HL-60/S4 treated with retinoic acid at 250 ng/mL for 4 days and 3 days (cell line): Measurements from ENCODE around the gene LCK.

Source experiments
- in situ Hi-C: fragments of 300-500 bp; cut with MboI; formaldehyde crosslinking; loops from 2 replicates; pipeline ENCODE4 v1.7.0; 2022; ENCODE audit warnings: low sequenced_read_pairs

LCK gene

DNA sequence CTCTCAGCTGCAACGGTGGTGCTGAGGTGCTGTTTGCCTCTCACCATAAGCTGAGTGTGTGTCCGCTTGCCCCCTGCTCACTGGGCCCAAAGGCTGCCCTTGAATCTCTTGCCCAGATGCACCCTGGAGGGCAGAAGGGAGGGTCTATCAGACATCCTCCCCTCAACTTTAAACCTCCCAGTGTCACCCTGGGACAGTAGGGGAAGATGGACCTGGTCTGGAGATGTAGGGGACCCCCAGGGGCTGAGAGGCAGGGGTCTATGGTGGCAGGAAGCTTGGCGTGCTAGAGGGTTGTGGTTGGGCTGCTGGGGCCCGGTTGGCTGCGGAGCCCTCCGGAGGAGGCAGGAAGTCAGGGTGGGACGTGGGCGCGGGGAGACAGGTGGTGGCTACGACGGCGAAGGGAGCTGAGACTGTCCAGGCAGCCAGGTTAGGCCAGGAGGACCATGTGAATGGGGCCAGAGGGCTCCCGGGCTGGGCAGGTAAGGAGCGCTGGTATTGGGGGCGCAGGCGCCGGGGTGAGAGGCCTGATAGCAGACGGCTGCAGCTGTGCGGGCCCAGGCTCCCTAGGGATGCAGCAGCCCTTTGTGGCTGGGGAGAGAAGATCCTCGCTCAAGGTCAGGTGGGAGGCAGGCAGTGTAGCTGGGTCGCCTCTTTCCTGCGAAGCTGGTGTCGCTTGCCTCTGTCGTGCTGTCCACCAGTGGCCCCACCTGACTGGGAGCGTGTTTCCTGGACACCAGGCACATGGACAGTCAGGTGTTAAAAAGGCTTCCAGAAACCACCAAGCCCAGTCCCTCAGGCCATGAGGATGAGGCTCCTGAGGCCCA is at the start of gene LCK:
LCK (plus strand) TSS at position 373 of the 824 bp plus-strand sequence. CDS start 23,065 bp downstream, outside the sequence.
- in situ Hi-C loops = no loop called here

DNA sequence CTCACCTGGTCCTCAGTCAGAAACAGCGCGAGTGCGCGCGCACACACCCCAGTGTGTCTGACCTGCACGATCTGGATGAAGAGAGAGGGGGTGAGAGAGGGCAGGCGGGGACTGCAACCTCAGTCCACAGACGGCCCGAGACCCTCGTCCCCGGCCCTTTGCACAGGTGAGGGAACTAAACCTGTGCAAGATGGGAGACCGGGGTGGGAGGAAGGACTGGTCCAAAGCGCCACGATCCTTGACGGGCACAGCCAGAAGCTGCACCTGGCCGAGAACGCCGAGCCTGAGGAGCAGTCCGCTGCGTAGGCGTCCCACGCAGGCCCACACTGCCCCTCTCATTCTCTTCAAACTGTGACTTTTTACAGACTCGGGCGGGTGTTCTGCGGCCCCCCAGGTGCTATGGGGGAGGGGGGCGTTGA is 46.1 kb upstream of the LCK start:
- in situ Hi-C loops = no loop called here

DNA sequence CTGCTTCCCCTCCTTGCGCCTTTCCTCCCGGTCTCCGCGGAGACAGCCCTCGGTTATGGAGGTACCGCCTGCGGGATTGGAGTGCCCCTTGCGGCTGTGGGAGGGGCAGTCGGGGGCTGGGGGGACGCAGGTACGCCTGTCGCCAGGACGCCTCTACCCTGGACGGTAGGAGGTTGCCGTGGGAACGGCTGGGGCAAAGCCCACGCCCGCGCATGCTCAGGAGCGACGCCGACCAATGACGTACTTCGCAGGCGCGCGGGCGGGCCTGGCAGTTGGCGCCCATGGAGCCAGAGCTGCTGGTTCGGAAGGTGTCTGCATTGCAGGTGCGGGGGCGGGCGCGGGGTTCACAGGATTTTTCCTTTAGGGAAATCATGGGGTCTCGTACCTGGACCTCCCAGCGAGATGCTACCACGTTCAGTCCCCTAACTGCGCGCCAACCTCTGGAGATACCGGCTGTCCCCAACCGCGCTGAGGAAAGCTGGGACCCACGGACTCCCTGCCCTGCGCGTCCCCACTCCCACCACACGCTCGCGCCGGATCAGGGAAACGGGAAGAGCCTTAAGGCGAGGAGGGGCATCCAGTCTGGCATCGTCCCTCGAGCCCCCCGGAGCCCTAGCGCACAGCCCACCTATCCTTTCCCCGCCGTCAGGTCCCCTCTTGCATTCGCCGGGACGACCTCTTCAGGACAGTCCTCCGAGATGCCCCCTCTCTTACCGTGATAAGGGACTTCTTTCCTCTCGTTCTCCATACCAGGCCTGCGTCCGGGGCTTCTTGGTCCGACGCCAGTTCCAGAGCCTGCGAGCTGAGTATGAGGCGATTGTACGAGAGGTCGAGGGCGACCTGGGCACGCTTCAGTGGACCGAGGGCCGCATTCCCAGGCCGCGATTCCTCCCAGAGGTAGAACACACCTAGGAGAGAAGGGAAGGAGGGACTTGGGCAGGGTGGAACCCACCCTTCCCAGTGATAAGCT is 45.4 kb upstream of the LCK start, which contains the start of gene IQCC:
IQCC (plus strand) TSS at position 271 of the 970 bp plus-strand sequence; CDS start at position 282, 11 bp downstream.
- in situ Hi-C loops = no loop called here

DNA sequence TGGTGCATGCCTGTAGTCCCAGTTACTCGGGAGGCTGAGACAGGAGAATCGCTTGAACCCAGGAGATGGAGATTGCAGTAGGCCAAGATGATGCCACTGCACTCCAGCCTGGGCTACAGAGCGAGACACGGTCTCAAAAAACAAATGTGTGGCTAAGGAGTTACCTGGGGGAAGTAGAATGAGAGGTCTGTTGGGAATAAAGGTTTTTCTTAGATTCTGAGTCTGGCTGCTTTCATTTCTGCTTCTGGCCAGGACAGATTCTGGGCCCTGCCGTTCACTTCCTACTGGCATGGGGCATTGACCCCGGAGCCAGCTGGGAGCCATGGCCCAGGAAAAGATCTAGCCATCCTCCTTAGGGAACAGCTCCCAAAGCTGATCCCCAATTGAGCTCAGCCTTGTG is 42.6 kb upstream of the LCK start:
- in situ Hi-C loops = no loop called here

DNA sequence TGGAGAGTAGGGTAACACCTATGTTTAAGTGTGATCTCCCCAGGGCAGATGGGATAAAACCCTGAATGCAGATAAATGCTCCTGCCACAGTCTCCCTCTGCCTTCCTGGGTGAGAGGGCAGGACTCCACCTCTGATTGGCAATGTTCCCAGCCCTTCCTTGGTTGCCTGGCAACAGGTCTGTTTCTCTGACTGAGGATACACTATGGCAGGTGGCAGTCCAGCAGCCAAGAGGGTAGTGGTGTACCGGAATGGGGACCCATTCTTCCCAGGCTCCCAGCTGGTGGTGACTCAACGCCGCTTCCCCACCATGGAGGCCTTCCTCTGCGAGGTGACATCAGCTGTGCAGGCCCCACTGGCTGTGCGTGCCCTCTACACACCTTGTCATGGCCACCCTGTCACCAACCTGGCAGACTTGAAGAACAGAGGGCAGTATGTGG is 42.2 kb upstream of the LCK start, which contains the start of gene DCDC2B:
DCDC2B (plus strand) TSS at position 199 of the 438 bp plus-strand sequence; CDS start at position 204, 5 bp downstream.
- in situ Hi-C loops = no loop called here

DNA sequence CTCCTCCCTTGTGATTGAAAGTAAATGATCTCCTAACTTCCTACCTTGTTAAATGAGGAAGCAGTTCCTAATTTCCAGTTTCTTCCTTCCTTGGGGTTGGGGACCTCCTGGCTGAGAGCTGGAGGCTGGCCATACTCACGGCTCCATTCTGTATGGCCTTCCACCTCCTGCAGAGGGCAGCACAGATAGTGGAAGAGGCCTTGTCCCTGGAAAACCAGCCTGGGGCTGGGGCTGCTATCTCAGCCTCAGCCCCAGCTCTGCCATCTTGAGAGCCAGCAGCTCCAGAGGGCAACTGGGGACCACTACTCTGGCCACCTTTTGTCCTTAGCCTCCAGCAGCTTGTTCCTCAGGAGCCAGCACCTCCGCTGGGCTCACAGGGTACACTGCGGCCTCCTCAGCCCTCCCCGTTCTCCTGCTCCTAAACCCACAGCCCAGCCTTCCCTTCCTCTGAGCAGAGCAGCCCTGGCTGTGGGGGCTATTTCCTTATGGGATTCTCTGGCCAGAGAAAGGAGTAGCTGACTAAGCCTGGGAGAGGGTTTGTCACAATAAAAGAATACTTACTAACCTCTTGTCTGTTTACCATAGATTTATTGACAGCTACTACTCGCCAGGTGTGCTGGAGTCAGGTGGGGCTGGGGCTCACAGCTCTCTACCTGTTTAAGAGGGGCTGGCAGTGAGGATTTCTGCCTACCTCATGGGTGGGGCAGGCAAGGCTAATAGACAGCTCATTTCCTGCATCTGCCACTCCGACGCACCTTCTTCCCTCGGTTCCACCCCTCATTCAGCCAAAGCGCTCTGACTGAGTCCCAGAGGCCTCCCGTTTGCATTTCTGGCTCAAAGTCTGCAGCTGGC is 35.2 kb upstream of the LCK start:
- in situ Hi-C loops = no loop called here

DNA sequence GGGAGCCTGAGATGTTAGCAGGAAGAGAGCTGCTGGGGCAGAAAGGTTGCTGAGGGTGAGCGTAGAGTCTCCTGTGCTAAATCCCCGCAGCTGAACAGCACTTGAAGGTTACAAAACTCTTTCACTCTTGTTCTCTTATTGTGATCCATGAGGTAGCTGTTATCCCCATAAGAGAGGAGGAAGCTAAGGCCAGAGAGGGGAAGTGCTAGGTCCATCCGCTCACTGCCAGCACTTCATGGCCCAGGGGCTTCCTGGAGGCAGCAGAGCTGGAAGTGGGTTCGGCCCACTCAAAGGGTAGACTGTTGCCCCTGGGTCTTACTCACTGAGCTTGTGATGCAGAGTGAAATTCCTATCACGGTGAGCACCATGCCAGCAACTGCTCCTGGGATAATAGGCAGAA is 34.5 kb upstream of the LCK start:
- in situ Hi-C loops = no loop called here

DNA sequence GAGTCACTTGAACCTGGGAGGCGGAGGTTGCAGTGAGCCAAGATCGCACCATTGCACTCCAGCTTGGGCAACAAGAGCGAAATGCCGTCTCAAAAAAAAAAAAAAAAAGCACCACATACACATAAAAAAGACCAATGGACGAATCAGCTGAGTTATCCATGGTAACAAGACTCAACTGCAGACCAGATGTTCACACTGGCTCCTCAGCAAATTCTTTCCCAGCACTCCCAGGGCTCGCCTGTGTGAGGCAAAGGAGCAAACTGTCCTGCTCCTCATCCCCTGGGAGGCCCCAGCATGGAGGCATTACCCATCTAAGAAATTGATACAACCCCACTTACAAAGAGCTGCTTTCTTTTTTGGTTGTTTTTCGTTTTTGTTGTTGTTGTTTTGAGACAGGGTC is 32.0 kb upstream of the LCK start:
- in situ Hi-C loops = no loop called here

DNA sequence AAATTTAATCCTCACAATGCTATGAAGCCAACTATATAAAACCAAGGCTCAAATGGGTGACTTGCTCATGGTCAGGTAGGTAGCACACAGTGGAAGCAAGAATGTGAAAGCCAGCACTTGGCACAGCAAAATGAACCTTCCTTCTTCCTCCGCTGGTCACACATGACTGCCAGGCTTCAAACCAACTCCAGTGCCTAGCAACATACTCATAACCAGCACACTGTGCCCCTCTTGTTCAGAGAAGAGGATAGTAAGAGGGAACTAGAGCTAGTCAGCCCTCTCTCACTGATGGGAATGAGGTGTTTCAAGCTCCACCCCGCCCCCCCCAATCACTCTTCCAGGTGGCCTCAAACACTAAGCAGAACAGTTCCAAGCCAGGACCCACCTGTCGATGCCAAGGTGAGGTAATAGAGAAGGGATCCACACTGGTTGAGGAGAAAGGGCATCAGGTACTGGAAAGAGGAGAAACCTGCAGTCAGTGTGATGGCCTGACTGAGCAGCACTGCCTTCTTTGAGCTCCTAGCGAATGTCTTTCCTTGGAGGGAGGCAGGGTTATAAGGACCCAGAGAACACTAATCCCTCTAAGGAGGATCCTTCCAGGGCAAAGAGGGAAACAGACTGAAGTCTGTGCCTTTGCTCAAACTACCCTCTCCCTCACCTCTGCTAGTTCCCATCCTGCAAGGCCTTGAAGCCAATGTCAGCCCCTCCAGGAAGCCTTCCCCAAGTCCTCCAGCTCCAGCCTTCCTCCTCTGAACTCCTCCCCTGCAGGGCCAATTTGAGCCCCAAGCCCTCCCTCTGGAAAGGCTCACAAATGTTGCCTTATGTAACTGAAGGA is 30.1 kb upstream of the LCK start:
- in situ Hi-C loops = no loop called here

DNA sequence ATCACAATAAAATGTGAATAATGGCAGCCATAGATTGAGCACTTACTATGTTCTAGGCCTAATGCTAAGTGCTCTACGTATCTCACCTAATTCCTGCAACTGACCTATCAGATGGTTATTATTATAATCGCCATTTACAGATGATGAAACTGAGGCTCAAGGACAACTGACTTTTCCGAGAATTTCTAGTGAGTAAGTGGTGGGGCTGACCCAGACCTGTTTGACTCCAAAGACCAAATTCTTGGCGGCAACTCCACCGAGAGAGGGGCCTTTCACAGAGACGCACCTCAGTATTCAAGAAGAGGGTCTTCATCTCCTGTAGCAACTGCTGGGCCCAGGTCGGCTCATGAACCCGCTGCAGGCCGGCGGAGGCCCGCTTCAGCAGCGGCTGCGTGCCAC is 29.5 kb upstream of the LCK start:
- in situ Hi-C loops = no loop called here

DNA sequence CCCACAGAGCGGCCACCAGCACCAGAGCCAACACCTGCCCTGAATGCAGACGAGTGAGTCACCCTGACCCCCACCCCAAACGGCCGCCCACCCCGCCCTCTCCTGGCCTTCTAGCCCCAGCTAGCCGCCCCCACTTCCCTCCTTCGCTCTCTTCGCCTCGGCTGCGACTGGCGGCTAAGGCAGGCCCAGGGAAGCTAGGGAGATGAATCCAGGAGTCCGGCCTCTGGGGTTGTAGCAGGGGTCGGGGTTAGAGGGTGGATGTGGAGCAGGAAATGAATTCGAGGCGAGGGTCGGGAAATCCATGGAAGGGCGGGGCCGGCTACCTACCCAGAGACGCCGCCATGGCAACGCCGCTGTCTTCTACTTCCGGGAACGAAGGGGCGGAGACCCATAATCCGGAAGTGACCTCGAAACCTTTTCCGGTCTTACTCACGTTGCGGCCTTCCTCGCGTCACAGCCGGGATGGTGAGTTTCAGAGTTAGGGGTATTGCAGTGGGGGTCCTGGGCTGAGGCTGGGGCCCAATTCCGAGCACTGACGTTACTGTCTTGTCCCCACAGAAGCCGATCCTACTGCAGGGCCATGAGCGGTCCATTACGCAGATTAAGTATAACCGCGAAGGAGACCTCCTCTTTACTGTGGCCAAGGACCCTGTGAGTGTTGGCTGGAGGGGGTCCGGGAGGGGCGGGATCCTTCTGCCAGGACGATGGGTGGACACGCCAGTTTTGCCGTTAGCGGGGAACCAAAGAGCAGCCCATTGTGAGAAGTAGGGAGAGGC is 28.9 kb upstream of the LCK start, which contains the start of the genes EIF3I and TMEM234:
EIF3I (plus strand) TSS at position 428 of the 776 bp plus-strand sequence; CDS start at position 463, 35 bp downstream.
TMEM234 (minus strand) TSS at position 374 of the 776 bp plus-strand sequence; CDS start at position 343, 31 bp downstream.
- in situ Hi-C loops = no loop called here

DNA sequence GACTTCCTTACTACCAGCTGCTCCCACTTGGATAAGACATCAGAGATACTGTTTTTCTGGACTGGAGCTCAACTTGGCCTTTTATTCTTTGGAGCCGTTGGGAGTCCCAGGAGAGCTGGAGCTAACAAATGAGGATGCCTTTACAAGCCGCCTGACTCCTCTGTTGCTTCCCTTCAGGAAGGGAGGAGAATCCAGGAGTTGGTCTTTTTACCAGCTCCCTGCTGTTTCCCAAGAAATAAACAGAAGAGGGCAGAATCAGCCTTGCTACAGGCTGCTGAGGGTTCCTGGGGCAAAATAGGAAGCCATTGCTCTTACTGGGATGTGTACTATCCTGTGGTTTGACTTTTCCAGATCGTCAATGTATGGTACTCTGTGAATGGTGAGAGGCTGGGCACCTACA is 27.4 kb upstream of the LCK start:
- in situ Hi-C loops = no loop called here

DNA sequence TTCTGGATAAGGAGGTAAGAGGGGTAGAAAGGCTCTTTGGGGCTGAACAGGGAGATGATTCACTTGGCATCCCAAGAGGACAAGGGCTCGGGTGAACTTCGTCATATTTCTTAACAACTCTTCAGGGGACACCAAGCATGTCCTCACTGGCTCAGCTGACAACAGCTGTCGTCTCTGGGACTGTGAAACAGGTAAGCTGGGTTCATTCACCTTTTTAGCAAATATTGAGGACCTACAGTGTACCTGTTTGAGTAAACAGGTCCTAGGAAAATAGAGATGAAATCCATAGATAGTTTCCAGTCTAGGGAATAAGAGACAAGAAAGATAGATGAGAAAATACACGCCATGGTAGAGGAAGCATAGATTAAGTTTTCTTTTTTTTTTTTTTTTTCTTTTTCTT is 26.8 kb upstream of the LCK start:
- in situ Hi-C loops = no loop called here

DNA sequence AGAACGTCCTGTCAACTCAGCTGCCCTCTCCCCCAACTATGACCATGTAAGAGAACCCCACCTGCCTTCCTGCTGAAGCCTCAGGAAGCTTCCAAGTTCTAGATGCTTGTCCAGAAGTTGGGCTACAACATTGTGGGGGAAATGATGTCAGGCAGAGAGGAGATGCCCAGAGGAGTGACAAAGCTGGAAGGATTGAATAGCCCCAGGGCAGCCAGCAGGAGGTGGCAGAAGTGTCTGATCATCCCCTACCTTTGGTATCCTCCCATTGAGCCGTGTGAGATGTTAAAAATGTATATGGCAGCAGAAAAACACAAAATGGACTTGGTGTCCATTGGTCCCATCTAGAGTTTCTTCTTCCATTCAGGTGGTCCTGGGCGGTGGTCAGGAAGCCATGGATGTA is 22.3 kb upstream of the LCK start:
- in situ Hi-C loops = no loop called here

DNA sequence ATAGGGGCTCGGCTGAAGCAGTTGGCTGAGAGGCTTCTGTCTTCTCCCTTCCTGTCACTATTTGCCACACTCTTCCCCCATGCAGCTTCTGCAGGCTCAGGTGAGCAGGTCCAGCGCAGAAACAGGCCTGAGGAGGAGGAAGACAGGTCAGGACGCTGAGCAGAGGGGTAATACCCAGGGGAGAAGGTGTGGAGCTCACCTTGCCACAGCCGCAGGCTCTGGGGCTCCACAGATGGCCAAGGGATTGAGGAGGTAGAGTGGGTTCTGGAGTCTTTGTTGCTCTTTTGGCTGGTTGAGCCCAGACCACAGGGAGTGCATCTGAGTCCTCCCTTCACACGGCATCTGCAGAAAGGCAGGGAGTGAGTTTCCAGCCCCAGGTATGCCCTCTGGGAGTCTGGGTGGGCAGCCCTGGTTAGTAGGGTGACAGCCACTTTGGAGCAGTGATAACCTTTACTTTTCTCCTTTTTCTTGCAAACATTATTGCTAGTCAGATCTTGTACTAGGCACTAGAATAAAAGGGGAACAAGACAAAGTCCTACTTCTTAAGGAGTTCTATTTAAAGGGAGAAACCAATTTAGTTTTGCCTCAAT is 19.1 kb upstream of the LCK start:
- in situ Hi-C loops = no loop called here

DNA sequence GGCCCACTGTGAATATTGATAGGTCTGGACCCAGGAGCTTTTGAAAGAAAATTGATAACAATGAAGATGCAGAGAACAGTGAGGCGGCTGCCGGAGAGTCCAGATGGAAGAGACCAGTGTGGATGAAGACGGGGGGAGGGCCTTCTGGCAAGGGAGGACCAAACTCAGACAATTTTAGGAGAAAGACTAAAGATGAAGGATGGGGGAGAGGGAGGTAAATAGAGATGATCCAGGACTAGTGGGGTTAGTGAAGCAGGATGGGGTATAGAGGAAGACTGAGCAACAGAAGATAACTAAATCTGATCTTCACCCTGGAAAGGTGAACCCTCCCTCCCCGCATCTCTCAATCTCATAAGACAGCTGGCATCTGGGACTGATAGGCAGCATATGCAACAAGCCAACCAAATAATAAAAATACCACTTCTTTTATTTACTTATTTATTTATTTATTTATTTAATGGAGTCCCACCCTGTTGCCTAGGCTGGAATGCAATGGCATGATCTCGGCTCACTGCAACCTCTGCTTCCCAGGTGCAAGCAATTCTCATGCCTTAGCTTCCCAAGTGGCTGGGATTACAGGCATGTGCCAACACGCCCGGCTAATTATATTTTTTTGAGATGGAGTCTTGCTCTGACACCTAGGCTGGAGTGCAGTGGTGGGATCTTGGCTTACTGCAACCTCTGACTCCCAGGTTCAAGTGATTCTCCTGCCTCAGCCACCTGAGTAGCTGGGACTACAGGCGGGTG is 18.3 kb upstream of the LCK start:
- in situ Hi-C loops = no loop called here

DNA sequence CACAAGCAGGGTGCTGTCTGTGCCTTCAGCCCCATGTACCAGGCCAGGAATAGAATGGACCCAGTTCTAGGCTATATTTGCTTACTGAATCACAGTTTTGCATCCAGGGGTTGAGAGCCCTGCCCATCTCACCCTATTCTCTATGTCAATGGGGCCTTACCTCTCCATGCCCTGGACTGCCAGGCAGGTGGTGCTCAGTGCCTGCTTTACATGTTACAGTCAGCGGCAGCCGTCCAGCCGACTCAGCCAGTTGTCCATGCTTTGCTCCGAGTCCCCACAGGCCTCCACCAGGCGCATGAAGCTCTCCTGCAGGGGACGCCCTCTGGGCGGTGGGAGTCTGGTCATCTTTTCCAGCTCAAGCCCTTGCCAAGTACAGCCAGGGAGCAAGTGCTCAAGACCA is 16.3 kb upstream of the LCK start:
- in situ Hi-C loops = no loop called here

DNA sequence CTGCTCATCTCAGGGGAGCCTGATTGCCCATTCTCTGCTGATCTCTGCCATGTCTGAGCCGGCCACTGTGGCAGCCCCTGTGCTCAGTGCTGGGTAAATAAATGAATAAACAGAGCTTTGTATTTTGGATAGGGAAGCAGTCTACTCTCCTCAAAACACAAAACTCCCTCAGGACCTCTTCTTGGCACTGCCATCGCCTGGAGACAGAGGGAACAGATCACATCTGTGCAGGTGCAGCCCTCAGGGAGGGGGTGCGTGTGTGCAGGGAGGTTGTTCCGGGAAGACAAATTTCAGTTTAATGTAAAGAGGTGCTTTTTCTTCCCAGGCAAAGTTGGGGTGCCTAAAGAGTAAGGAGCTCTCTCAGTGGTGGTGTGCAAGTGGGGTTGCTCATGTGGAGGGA is 11.7 kb upstream of the LCK start:
- in situ Hi-C loops = no loop called here
